Measurements from ENCODE around the gene YBX3. TPM values are rescaled to one million over a fixed set of nuclear protein-coding genes. Genes with fewer than 3 reads are reported as not detected.
A peak's percentile ranks its signal among the peaks of the same experiment; 100 is the strongest.

The YBX3 gene
- total and polyA plus RNA-seq, 2 of the 4 experiments (the other 2 are of a cell fraction) = 33.7 to 132 TPM

DNA sequence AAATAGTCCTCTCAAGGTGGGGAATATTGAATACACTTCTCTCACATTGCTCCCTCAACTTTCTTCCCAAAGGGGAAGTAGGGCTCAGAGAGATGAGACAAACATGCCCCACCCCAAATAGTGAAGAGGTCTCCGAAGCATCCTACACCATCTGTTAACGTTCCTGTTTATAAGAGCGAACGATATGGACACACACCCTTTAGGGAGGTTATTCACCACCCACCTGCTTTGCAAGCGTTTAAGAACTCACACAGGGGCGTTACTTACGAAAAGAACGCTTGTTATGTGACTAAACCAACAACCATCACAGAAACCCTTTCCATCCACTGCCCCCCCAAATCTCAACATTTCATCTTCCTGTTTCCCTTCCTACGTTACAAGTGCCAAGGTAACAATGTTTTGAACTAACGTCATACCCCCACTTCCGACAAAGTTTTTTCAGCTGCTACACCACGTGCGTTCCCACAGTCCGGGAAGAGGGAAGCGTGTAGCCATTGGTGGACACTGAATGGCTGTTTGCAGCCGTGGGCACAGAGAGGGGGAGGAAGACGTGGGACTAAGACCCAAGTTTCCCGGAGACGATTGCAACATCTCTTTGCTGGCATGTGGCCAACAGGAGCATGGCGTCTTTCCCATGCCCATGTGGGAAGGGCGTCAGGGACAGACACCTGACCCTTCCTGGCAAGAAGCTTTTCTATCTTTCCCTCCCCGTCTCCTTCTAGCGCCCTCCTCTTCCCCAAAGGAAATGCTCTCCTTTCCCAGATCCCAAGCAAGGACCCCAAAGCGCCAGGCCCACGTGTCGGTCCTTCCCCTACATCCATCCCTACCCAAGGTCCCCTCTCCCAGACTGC is 1.2 kb downstream of the YBX3 start (continued):
- TF ChIP-seq NFE2L2 (IDR thresholded peaks at IDR 0.05; ENCODE audit: low read depth, low read length) (peak; percentile 2; the same call in 1 of the 2 replicates), SMC3 (IDR thresholded peaks at IDR 0.05; ENCODE audit: low read depth, low read length) (no peak), RCOR1 (IDR thresholded peaks at IDR 0.05; ENCODE audit: insufficient replicate concordance, low read length) (no peak)

All from IMR-90 (cell line).